Measurements from ENCODE around the gene PPARD.

DNA sequence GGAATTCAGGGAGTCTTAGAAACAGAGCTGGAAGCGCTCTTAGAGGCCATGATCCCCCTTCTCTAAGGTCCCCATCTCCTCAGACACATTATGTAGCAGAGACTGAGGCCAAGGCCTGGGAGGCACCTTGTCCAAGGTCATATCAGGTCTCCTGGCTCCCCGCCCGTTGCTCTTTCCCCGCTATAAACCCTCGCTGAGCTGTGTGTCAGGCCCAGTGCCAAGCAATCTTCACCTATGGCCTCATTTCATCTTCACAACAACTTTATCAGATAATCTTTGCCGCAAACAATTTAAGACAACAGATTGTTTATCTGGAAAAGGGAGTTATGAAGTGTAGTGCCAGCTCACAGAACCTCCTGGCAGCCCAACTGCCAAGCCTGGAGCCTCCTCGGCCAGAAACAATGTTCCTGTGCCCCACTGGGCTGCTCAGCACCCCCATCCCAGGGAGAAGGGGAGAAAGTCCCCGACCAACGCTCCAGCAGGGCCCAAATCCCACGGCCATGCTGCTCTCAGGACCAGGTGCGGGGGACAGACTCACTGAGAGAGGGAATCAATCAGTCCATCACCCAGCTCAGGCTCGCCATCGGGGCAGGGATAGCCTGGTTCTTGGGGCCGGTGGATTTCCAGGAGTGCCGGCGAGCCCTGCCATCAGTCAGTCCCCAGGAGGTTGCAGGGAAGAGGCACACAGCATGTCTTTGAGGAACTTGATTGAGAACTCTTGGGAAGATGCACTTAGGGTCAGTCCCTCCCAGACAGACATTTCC lies 92.9 kb downstream of the PPARD start:
- TF ChIP-seq, protein P1, sequence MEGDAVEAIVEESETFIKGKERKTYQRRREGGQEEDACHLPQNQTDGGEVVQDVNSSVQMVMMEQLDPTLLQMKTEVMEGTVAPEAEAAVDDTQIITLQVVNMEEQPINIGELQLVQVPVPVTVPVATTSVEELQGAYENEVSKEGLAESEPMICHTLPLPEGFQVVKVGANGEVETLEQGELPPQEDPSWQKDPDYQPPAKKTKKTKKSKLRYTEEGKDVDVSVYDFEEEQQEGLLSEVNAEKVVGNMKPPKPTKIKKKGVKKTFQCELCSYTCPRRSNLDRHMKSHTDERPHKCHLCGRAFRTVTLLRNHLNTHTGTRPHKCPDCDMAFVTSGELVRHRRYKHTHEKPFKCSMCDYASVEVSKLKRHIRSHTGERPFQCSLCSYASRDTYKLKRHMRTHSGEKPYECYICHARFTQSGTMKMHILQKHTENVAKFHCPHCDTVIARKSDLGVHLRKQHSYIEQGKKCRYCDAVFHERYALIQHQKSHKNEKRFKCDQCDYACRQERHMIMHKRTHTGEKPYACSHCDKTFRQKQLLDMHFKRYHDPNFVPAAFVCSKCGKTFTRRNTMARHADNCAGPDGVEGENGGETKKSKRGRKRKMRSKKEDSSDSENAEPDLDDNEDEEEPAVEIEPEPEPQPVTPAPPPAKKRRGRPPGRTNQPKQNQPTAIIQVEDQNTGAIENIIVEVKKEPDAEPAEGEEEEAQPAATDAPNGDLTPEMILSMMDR (IDR thresholded peaks at IDR 0.05): no peak
- TF ChIP-seq POLR2A (IDR thresholded peaks at IDR 0.05): no peak

All from lower leg skin (tissue), 3 donors.